ENCODE data around the gene ISM2.

DNA sequence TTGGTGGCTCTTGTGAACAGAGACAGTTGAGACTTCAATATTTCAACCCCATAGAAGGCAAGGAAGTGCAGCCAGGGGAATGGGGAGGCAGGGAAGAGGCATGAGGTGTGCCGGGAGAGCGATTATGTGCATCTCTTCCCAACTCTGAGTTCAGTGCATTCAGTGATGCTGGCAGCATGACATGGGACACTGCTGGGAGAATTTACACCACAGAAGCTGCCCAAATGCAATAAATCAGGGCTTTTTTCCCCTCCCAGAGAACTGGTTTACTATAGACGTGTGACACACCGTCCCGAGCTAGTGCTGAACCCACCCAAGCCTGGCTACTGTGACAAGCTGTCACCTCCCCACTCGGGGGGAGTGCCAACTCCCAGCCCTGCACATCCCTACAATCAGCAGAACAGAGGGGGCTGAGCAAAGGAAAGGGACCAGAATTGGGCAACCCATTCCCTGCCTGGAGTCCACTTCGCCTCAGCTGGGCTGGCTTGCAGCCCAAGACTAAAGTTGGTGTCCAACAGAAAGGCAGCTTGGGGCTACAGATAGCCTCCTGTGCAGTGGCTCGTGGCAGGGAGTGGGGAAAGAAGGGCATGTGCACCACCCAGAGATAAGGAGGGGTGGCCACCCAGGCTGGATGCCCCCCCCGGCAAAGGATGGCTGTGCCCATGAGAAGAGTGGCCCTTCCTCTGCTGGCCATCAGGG, 24.0 kb downstream of the ISM2 start:
- TF ChIP-seq, protein P1, sequence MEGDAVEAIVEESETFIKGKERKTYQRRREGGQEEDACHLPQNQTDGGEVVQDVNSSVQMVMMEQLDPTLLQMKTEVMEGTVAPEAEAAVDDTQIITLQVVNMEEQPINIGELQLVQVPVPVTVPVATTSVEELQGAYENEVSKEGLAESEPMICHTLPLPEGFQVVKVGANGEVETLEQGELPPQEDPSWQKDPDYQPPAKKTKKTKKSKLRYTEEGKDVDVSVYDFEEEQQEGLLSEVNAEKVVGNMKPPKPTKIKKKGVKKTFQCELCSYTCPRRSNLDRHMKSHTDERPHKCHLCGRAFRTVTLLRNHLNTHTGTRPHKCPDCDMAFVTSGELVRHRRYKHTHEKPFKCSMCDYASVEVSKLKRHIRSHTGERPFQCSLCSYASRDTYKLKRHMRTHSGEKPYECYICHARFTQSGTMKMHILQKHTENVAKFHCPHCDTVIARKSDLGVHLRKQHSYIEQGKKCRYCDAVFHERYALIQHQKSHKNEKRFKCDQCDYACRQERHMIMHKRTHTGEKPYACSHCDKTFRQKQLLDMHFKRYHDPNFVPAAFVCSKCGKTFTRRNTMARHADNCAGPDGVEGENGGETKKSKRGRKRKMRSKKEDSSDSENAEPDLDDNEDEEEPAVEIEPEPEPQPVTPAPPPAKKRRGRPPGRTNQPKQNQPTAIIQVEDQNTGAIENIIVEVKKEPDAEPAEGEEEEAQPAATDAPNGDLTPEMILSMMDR (IDR thresholded peaks at IDR 0.05; ENCODE audit: low read depth, low read length), result no peak
- no peak for TF ChIP-seq EZH2phosphoT487 (IDR thresholded peaks at IDR 0.05; ENCODE audit: low read depth)
